GM18909 (cell line): ENCODE data around the gene GBX2.
"Not testable (repeated sequence)": the region's sequence is repeated elsewhere in the genome, so short reads cannot be mapped to it uniquely, and the experiment has no call there.

Experiments used
- ATAC-seq: cut with Tn5 transposase; IDR thresholded peaks from one replicate; pipeline ENCODE4 v1.9.1; 2021; ENCODE audit warnings: mild to moderate bottlenecking; ENCODE audit not compliant: unreplicated experiment, poor library complexity

The GBX2 gene

DNA sequence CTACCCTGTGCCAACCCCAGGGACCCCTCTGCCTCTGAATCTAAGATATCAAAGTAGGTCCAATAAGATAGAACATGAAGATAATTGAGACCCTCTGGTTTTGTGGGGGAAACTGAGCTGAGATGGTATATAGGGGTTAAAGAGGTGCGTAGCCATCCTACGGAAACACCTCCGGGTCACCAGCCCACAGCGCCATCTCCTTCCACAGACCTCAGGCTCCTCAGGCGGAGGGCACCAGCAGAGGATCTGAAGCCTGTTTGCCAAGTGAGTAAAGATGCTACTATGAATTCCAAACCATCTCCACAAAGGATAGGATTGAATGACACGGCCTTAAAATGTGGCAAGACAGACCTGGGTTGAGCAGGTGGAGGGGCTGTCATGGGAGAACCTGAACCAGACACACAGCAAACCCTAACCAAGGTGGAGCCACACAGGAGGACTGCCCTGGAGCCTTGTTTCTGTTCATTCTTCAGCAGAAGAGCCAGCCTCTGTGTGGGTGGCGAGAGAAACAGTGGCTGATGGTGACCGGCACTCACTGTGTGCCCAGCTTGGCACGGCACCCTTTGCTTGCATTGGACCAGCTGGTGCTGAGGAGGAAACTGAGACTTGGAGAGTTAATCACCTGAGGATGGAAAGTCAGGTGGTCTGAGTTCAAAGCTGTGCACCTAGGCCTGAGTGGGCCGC is 10.2 kb downstream of the GBX2 start:
- no peak for ATAC-seq

- no peak for ATAC-seq
These were observed 10.8 kb downstream of the GBX2 start for GRCh38 chr2:236157366-236157765.

DNA sequence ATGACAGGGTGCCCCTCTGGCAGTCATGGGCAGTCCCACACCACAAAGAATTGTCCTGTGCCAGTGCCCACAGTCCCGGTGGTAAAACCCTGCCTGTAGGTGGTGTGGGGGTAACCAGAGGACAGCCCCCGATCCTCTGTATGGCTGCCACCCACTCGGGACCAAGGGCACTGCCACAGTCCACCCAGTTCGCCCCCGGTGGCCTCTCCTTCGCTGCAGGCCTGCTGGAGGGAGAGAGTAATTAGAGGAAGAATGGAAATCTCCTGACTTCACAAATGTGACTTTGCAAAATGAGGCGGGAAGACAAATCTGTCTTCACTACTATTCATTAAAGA is 11.4 kb downstream of the GBX2 start:
- ATAC-seq = no peak

- no peak for ATAC-seq
These were observed 11.9 kb downstream of the GBX2 start for GRCh38 chr2:236156095-236156859.

DNA sequence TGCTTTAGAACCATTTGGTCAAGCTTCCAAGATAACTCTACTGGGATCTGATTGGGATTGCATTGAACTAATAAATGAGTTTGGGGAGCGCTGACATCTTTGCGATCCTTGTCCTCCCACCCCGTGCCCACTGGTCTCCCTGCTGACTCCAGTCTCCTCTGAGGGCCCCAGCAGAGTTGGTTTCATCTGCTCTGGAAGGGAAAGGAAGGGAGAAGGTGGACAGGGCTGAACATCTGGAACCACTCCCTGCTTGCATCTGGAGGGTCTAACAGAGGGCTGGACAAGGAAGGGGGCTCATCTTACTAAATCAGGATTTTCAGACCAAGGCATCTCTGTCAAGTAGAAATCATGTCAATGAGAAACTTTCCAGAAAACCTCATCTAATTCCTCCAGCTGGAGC is 12.8 kb downstream of the GBX2 start:
- ATAC-seq = no peak

DNA sequence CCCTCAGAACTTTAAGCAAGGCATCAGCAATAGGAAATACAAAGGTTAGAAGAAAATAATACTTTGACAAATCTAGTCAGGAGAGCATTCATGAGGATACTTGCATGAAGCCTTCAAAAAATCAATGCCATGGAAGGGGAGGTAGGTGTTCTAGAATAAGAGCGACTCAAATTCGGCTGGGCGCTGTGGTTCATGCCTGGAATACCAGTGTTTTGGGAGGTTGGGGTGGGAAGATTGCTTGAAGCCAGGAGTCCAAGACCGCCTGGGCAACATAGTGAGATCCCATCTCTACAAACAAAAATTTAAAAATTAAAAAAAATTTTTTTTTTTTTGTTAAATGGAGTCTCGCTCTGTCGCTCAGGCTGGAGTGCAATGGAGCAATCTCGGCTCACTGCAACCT is 21.8 kb downstream of the GBX2 start:
- no peak for ATAC-seq

- no peak for ATAC-seq
These were observed 24.4 kb downstream of the GBX2 start for GRCh38 chr2:236143811-236144210.

DNA sequence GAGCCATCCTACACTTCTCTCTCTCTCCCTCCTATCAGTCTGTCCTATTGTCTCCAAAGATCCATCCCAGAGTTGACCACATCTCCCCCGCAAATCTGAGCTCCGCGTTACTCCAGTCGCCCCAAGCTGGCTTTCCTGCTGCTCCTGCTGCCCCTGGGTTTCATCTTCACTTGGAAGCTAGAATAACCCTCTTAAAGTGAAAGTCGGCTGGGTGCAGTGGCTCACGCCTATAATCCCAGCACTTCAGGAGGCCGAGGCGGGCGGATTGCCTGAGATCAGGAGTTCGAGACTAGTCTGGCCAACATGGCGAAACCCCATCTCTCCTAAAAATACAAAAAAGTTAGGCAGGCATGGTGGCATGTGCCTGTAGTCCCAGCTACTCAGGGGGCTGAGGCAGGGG is 26.6 kb downstream of the GBX2 start:
- not testable (repeated sequence) for ATAC-seq

- no peak for ATAC-seq
These were observed 31.1 kb downstream of the GBX2 start for GRCh38 chr2:236137066-236137465.

DNA sequence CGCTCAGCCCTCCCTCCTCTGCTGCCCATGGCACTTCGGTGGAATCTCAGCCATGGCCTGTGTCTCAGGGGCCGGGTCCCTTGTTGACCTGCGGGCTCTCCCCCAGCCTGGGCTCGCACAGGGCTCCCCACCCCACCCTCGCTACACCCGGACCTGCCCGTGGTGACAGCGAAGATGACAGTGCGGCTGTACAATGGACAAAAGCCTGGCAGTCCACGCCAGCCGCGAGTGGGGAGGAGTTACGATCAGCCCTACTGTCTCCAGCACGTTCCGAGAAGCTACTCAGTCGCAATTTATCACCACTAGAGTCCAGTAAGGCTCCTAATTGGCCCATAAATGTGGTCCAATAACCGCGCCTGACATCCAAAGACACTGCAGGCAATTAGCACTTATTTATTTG is 31.6 kb downstream of the GBX2 start:
- ATAC-seq = no peak

GRCh38 chr2:236133410-236134012 is 34.7 kb downstream of the GBX2 start:
- no peak for ATAC-seq

GRCh38 chr2:236131073-236131692 is 37.0 kb downstream of the GBX2 start:
- no peak for ATAC-seq

- no peak for ATAC-seq
These were observed 37.7 kb downstream of the GBX2 start for GRCh38 chr2:236130349-236130998.

DNA sequence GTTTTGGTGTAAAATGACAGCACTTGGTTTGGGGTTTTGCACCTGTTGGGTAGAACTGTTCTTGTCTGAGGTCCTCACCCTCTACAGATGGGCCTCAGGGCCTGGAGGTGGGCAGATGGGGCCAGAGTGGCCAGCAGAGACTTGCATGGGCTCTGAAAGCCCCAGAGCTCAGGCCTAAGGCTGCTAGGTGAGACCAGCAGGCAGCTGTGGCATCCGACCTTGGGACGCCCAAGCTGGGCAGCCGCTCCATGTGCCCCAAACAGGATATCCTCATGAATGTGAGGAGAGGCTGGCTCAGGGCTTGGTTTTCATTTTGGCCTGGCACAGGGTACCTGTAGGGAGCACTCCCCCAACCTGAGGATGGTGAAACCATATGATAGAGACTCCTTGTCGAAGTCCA is 38.3 kb downstream of the GBX2 start:
- ATAC-seq = no peak

DNA sequence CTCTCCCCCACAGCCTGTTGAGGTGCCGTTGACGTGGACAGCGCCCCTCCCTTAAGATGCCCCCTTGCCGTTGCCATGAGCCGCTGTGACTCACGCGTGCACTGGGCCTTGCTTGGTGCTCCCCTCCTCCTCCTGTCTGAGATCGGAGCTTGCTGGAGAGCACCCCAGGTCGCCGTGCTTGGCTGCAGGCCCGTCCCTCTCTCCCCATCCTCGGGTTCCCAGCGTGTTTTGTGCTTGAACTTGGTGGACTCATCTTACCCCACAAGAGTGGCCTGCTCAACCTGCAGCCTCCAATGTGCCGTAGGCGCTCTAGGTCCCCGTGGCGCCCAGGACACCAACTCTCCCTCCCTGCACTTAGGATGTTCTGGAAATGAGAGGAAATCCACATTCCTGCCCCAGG is 39.9 kb downstream of the GBX2 start:
- no peak for ATAC-seq

GRCh38 chr2:236127010-236127409 is 41.2 kb downstream of the GBX2 start:
- no peak for ATAC-seq

DNA sequence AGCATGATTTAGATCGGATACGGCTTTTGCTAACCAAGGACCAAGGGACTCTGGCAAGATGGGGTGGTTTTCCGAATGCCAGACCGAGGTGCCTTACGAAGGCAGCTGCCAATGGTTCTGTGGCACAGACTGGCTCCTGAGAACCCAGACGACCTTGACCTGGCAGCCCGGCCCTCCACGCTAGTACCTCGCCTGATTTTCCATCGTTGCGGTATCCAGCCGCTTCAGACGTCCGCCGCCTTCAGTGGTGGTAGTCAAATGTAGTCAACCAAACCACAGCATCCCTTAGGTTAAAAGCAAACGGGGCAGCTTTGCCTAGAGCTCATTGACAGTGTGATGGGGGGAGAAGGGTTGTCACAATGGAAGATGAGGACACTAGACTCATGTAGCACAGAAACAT is 42.6 kb downstream of the GBX2 start:
- ATAC-seq = no peak

DNA sequence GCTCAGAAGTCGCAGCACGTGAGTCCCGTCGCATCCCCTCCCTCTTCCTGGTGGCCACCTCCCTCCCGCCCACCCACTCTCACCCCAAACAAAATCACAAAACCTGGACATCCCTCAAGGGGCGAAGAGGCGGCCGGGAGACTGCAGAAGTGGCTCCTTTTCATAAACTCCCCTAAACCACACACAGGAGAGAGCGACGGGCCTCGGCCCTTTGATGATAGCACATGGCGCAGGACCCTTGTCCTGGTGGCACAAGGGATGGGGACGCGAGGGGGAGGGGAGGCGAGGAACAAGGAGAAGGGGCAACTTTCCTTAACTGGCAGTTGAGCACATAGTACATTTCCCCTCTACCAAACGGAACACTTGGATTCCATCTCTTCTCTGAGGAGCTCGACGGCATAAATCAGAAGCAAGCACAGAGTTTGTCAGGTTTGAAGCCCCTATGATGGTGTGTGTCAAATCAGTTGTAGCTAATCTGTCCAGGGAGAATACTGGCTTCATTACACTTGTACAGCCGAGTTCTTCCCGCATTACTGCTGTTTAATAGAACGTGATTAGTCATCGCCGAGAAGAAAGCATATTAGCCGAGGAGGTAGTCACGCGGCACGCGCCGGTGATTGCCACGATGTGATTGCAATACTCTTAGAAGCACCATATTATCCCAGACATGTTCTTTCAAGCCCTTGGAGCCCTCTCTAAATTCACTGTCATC is 43.8 kb downstream of the GBX2 start:
- ATAC-seq = no peak

DNA sequence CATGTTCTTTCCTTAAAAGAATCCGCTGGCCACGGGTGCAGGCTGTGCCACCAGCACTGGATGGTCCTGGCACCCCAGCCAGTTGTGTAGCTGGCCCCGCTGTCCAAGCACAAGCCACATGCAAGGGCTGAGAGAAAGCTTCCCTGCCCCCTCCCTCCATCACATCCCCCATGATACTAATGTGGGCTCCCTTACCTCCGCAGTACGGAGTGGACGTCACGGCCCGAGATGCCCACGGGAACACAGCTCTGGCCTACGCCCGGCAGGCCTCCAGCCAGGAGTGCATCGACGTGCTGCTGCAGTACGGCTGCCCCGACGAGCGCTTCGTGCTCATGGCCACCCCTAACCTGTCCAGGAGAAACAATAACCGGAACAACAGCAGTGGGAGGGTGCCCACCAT is 44.5 kb downstream of the GBX2 start:
- ATAC-seq = no peak

DNA sequence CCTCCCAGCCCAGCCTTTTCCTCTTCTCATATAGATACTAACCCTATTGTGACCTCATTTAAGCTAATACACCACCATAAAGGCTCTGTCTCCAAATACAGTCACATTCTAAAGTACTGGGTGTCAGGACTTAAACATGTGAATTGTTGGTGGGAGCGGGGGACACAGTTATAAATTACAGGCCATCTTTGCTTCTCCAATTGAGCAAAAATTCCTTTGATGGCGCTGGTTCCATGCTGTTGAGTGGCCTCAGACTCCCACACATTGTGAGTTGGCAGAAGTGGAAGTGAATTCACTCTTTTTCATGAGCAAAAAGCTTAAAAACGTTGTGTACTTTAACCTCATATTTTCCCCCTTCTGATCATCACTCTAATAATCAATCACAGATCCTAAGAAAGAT is 46.0 kb downstream of the GBX2 start:
- ATAC-seq = no peak
